Jurkat, Clone E6-1 (cell line): Measurements from ENCODE around the gene MAML3.

Experiments
- DNase-seq: peaks from one replicate; pipeline ENCODE4 v3.0.0-alpha.2; 2011; ENCODE audit warnings: low read depth, low spot score
- H3K4me3 ChIP-seq: 2 replicates; pipeline ENCODE4 v1.5.1; 2011; ENCODE audit warnings: mild to moderate bottlenecking, low read length, control low read depth, moderate library complexity

Gene MAML3

DNA sequence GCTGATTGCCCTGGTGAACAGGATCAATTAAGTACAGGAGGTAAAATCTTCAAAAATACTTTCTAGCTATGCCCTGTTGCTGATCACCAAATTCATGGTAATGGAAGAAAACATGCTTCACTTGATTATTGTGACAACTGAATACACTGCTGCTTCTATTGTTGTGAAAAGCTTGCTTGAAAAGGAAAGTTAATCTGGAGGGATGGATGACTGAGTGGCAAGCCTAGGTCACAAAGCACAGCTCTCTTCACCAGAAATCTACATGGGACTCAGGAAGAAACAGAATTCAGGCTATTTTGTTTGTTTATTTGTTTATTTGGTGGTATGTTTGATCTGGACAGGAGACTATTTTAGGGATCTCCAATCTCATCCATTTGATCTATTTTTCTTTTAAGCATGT, 306.4 kb downstream of the MAML3 start:
- no peak overlapping the region for H3K4me3 ChIP-seq
- DNase-seq = no peak

DNA sequence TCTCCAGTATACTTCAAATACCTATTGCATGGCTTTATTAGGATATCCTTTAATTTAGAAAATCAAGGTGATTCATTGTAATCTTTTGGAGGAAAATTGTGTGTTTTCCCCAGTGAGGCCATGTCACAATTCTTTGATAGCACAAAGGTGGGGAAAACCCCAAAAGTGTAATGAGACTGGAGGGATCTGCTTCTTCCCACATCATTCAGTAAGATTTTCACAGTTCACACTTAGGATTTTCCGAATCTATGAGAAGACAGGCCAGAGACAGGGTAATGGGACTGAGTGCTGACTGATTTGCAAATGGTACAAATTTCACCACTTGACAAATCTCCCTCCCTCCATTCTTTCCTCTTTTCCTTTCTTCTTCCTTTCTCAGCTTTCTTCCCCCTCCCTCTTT, 307.2 kb downstream of the MAML3 start:
- no peak for DNase-seq
- H3K4me3 ChIP-seq = no peak overlapping the region

GRCh38 chr4:139845453-139846093, 308.4 kb downstream of the MAML3 start:
- no peak for DNase-seq
- H3K4me3 ChIP-seq = no peak overlapping the region

GRCh38 chr4:139844459-139845036, 309.4 kb downstream of the MAML3 start:
- no peak overlapping the region for H3K4me3 ChIP-seq
- DNase-seq = no peak

GRCh38 chr4:139844057-139844456, 309.9 kb downstream of the MAML3 start:
- no peak for DNase-seq
- no peak overlapping the region for H3K4me3 ChIP-seq

- DNase-seq = no peak
Measured at GRCh38 chr4:139843641-139844040, 310.3 kb downstream of the MAML3 start.

GRCh38 chr4:139841464-139842195, 312.4 kb downstream of the MAML3 start:
- DNase-seq = no peak
- no peak overlapping the region for H3K4me3 ChIP-seq

More at GRCh38 chr4:139843641-139844040, 310.3 kb downstream of the MAML3 start:
- H3K4me3 ChIP-seq = no peak overlapping the region

- no peak for DNase-seq
- H3K4me3 ChIP-seq = no peak overlapping the region
Measured at GRCh38 chr4:139840773-139841172, 313.2 kb downstream of the MAML3 start.

DNA sequence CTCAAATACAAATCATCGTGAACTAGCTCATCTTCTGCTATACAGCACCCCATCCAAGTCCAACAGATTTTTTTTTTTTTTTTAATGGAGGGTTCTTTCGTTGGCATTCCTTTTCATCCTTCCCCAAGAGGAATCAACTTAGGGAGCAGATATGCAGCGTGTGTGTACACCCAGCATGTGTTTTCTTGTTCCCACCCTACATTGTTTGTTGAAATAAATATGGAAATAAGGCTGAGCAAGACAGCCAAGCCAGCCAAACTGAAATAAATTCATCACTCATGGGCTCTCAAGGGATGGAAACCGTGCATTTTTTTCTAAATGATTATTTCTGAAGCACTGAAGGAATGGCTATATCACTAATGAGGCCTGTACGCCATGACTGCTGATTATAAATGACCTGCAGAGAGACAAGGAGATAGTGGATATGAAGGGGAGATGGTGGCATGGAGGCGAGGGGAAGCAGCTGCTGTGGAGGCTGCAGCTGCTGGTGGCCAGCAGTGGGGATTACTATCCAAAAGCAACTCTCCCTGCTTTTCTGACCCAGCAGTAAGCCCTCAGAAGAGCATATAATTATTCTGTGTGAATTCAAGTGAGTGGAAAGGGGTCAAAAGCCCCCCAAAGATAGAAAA, 314.5 kb downstream of the MAML3 start:
- H3K4me3 ChIP-seq = no peak overlapping the region
- DNase-seq = no peak

GRCh38 chr4:139838811-139839210, 315.2 kb downstream of the MAML3 start:
- no peak for DNase-seq
- H3K4me3 ChIP-seq = no peak overlapping the region

DNA sequence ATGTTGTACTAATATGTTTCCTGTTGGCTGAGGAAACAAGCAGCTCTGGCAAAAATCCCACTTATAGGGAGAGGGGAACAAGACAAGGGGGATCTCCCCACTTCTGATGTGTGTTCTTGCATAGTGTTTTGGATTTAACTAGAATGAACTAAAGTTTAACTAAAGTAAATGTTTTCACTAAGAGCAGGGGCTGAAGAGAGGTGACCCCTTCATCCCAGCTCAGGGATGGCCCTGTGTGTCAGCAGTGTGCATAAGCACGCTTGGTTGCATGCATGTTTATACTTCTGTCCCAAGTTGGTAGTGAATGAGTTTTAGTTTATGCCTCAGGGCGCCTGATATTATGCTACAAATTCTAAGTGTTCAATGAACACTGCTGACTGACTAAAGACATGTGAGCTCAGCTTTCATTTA, 319.0 kb downstream of the MAML3 start:
- no peak overlapping the region for H3K4me3 ChIP-seq
- DNase-seq = no peak

DNA sequence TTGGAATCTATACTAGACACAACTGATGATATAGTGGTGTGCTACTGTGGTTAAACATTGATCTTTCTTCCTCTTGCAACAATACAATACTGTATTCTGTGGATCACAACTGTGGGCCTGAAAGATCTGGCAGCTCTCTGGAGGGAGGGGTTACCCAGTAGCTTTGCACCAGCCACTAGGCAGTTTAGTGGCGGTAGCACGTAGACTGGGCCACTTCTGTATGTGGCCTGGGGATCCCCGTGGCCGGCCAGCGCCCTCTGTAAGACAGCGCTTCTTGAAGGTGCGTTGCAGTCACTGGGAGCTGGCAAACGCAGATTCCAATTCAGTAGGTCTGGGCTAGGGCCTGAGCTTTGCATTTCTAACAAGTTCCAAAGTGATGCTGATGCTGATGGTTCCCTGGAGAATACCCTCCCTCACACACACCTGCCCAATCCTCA, 319.7 kb downstream of the MAML3 start:
- no peak overlapping the region for H3K4me3 ChIP-seq
- DNase-seq = no peak

DNA sequence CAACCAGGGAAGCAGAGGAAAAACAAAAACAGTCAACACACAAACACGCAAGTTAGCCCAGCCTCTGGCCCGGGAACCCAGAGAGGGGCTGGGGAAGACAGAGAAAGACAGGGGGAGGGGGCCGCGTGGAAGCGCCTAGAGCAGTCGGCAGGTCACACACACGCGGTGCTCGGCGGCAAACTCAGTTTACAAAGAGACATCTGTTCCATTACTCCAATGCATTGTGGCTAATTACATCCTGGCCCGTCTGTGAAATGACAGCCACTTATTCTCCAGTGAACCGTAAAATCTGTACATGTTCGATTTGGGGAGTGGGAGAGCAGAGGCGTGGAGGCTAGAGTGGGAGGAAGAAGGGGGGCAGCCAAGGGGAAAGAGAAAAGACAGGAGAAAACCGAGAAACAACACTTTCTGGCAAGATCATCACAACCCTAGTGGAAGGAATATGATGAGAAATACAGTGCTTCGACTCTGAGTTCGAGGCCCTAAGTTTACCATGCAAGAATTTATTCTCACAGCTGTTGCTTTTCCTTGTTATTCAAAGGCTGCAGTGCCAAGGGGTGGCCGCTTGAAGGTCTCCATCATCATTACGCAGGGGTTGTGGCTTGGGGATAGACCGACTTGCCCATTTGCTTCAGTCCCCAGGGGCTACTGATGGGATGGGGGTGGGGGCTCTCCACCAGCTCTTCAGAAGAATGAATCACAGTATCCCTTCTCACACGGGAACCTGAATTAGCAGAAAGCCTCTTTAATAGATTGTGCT, 320.7 kb downstream of the MAML3 start:
- H3K4me3 ChIP-seq = no peak overlapping the region
- no peak for DNase-seq

DNA sequence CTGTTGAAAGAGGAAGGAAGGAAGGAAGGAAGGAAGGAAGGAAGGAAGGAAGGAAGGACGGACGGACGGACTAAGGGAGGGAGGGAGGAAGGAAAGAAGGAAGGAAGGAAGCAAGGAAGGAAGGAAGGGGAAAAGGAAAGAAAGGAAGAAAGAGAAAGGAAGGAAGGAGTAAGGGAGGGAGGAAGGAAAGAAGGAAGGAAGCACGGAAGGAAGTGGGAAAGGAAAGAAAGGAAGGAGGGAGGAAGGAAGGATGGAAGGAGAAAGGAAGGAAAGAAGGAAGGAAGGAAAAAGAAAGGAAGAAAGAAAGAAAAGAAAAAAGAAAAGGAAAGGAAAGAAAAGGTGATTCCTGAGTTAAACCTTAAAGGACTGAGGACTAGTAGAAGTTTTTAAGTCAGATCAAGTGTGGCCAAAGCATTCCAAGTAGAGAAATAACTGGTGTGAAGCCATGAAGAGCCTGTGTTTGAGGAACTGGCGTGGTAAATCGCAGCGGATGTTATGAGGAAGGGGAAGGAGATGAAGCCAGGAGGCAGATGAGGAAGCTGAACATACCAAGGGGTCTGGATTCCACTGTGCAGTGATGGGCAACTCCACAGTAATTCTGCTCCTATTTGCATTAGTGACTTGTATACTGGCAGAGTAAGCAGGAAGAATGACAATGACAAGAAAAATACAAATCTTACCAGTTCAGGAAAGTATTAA, 324.9 kb downstream of the MAML3 start:
- H3K4me3 ChIP-seq = no peak overlapping the region
- DNase-seq = no peak

DNA sequence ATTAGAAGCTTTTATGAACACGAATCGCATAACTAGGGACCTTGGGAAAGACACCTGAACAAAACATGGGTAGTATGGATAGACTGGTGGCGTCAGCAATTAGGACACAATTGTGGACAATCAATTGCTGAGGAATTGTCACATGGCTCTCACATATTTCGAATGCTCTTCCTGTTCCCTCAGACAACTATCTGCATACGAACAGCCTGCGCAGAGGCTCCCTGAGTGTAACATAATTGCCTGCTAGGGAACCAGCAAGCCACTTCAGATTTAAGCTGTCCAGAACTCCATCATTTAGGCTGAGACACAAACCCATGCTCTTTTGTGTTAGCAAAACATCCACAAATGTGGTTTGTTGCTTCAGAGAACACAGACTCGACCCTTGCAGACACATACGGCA, 327.6 kb downstream of the MAML3 start:
- DNase-seq = no peak
- no peak overlapping the region for H3K4me3 ChIP-seq

DNA sequence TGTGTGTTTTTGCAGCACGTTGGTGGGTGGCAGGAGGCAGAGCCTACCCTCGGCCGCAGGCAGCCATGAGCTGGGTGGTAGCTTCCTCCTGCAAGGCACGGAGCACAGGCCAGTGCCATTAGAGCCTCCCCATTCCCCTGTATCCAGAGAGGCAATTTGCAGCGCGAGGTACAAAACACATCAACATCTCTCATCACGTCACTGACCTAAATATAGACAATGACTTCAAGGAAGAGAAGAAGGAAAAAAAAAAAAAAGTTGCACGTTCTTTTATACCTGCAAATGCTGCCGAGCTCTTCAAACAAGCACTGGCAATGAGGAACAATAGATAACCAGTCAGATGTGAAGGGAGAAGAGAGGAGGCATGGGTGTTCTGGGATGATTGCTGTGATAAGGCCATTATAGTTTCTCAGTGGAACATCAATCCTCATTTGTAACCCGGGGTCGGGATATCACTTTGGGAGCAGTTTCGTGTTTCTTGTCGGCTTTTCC, 328.4 kb downstream of the MAML3 start:
- H3K4me3 ChIP-seq = no peak overlapping the region

DNA sequence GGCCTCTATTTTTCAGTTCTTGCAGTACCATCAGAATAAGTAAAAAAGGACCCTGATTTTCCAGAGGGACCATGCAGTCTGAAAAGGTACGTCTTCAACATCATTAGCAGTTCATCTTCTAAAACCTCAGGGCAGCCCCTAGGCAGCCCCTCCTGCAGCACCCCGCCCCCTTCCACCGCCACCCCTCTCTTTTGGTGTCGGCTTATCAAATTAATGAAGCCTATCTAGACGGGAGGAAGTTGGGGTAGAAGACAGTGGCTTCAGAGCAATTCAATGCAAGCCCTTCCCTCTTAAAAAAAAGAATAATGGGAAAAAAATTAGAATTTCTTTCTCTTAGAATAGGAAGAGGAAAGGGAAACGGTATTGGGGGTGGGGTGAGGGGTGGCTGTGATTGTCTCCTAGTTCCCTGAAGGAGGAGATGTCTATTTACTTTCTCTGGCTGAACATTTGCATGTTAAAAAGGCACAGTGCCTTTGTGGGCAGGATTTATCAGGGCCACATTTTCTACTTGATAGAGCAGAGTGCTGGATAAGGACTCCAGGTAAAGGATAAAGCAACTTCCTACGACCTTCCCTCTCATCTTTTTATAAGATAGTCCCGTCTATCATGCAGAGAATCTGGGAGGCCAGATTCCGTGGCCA, 329.0 kb downstream of the MAML3 start:
- DNase-seq = no peak
- H3K4me3 ChIP-seq = no peak overlapping the region

More for the DNA sequence above, 328.4 kb downstream of the MAML3 start:
- DNase-seq = no peak

DNA sequence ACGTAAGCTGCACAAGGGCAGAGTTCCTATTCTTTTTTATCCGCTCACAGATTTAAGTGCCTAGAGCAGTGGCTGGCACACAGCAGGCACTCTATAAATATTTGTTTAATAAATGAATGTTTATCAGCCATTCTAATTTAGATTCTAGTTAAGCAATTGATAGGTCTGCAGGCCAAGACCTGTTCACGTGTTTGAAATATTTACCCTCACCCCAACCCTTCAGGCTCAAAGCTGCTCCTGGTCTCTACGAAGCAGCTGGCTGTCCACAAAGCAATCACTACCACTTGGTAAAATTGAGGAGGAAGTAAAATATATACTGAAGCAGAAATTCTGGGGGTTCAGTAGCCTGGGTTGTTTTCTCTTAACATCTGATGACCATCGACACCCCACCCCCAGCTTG, 330.2 kb downstream of the MAML3 start:
- DNase-seq = no peak

More for the DNA sequence above, 330.2 kb downstream of the MAML3 start:
- H3K4me3 ChIP-seq = no peak overlapping the region
